HepG2 (cell line): ENCODE results near the gene CNPY4. TPM values are rescaled to one million over a fixed set of nuclear protein-coding genes. Genes with fewer than 3 reads are reported as not detected.
A peak's percentile ranks its signal among the peaks of the same experiment; 100 is the strongest.

Source experiments
- ARNT ChIP-seq: fragments of 450-650 bp; IDR thresholded peaks from 2 replicates; pipeline ENCODE4 v1.6.1; 2017
- CCAR2 ChIP-seq: fragments of 200-400 bp; formaldehyde crosslinking; optimal IDR thresholded peaks from 2 replicates; pipeline ENCODE3; 2018; ENCODE audit warnings: low read depth, mild to moderate bottlenecking, low read length, moderate library complexity
- CHD4 ChIP-seq: fragments of 200-600 bp; sonication (generic); IDR thresholded peaks from 2 replicates; pipeline ENCODE4 v1.7.0; 2017; ENCODE audit warnings: mild to moderate bottlenecking, low read length, borderline replicate concordance
- CREB1 ChIP-seq, 2 experiments: fragments of 450-650 bp in 1 of 2; IDR thresholded peaks; 2 replicates each; pipeline ENCODE4 v1.6.1; 2016 to 2017; ENCODE audit warnings: control low read depth in 1 of 2, mild to moderate bottlenecking in 1 of 2, missing compliant biosample characterization in 1 of 2, missing genetic modification characterization in 1 of 2
- DNMT1 ChIP-seq: sonication (generic); formaldehyde crosslinking; IDR thresholded peaks from 2 replicates; pipeline ENCODE4 v1.5.1; 2020; ENCODE audit warnings: mild to moderate bottlenecking, missing genetic modification reagents
- FOXA1 ChIP-seq, 2 experiments: fragments of 450-650 bp in 1 of 2; sonication (generic) in 1 of 2; formaldehyde crosslinking in 1 of 2; IDR thresholded peaks; 2 replicates each; pipeline versions ENCODE4 v1.4.0 to v1.6.1; 2016 to 2020; ENCODE audit warnings: missing genetic modification reagents in 1 of 2
- HOXA3 ChIP-seq: sonication (generic); formaldehyde crosslinking; IDR thresholded peaks from 2 replicates; pipeline ENCODE4 v1.5.0; 2020; ENCODE audit warnings: missing genetic modification reagents
- HOXA7 ChIP-seq: sonication (generic); formaldehyde crosslinking; IDR thresholded peaks from 2 replicates; pipeline ENCODE4 v1.8.1; 2022; ENCODE audit warnings: mild to moderate bottlenecking, missing genetic modification reagents, moderate library complexity
- PHF5A ChIP-seq: IDR thresholded peaks from one replicate; pipeline ENCODE4 v1.6.1; 2018; ENCODE audit warnings: low read depth, missing genetic modification reagents; ENCODE audit not compliant: unreplicated experiment
- PLRG1 ChIP-seq: fragments of 450-650 bp; conservative IDR thresholded peaks from 2 replicates; pipeline ENCODE4 v1.6.1; 2016
- POLR2AphosphoS2 ChIP-seq: IDR thresholded peaks from 2 replicates; pipeline ENCODE4 v1.6.1; 2011; ENCODE audit warnings: low read depth, low read length, improper control_type of control experiment
- RXRA ChIP-seq: sonication (generic); formaldehyde crosslinking; IDR thresholded peaks from 2 replicates; pipeline ENCODE4 v1.5.1; 2020; ENCODE audit warnings: missing genetic modification reagents
- SIX1 ChIP-seq: sonication (generic); formaldehyde crosslinking; IDR thresholded peaks from 2 replicates; pipeline ENCODE4 v1.4.0; 2020; ENCODE audit warnings: missing genetic modification reagents, borderline replicate concordance
- ZFP82 ChIP-seq: sonication (generic); formaldehyde crosslinking; IDR thresholded peaks from 2 replicates; pipeline ENCODE4 v1.5.1; 2020; ENCODE audit warnings: mild to moderate bottlenecking, missing genetic modification reagents, borderline replicate concordance
- ZNF160 ChIP-seq: sonication (generic); formaldehyde crosslinking; IDR thresholded peaks from 2 replicates; pipeline ENCODE4 v1.8.0; 2022; ENCODE audit warnings: mild to moderate bottlenecking, inconsistent platforms, missing genetic modification reagents
- ZNF296 ChIP-seq: sonication (generic); formaldehyde crosslinking; conservative IDR thresholded peaks from 2 replicates; pipeline ENCODE4 v1.5.0; 2020; ENCODE audit warnings: mild to moderate bottlenecking, missing genetic modification reagents
- ZNF407 ChIP-seq: sonication (generic); formaldehyde crosslinking; IDR thresholded peaks from one replicate; pipeline ENCODE4 v1.5.1; 2020; ENCODE audit warnings: mild to moderate bottlenecking, missing genetic modification reagents; ENCODE audit errors: not compliant biosample characterization
- ZNF746 ChIP-seq: sonication (generic); formaldehyde crosslinking; IDR thresholded peaks from 2 replicates; pipeline ENCODE4 v1.8.0; 2022; ENCODE audit warnings: mild to moderate bottlenecking, missing genetic modification reagents
- ZNF747 ChIP-seq: sonication (generic); formaldehyde crosslinking; IDR thresholded peaks from 2 replicates; pipeline ENCODE4 v1.8.1; 2023; ENCODE audit warnings: missing genetic modification reagents, mild to moderate bottlenecking, borderline replicate concordance
- ZNF75D ChIP-seq: sonication (generic); formaldehyde crosslinking; IDR thresholded peaks from 2 replicates; pipeline ENCODE4 v1.8.1; 2023; ENCODE audit warnings: missing genetic modification reagents, mild to moderate bottlenecking, borderline replicate concordance
- ZNF777 ChIP-seq: sonication (generic); formaldehyde crosslinking; IDR thresholded peaks from 2 replicates; pipeline ENCODE4 v1.4.0; 2020; ENCODE audit warnings: missing genetic modification reagents
- polyA plus RNA-seq, 8 experiments: library from polyadenylated mRNA; depleted of rRNA in 3 of 8; stranded (reverse) in 7 of 8; unstranded in 1 of 8; fragments of >200 nt; fragmentation: Illumina TruSeq in 4 of 8; extraction: Trizol in 4 of 8; gene quantifications; 2 replicates each; pipeline versions ENCODE4 v1.2.1 to v1.2.3, GENCODE V29; 2011 to 2016; ENCODE audit warnings: low read depth in 4 of 8, missing spikeins in 1 of 8, mixed read lengths in 1 of 8; ENCODE audit not compliant: insufficient read depth in 1 of 8
- total RNA-seq, 5 experiments: library from RNA; depleted of rRNA; stranded (reverse); fragments of >200 nt; fragmentation: Illumina TruSeq; extraction: Trizol; gene quantifications; 2 replicates each; pipeline ENCODE4 v1.2.3, GENCODE V29; 2016; ENCODE audit warnings: low read depth in 1 of 5
- TF ChIP-seq, protein P1 (sequence below): sonication (generic); formaldehyde crosslinking; IDR thresholded peaks from 2 replicates; pipeline ENCODE4 v1.9.0; 2021; ENCODE audit warnings: missing genetic modification reagents, borderline replicate concordance

The CNPY4 gene
- total and polyA plus RNA-seq, 2 of the 13 experiments (the other 11 are each of a cell fraction or from before 2014, with no cell fraction given): 6.2 to 12.7 TPM

DNA sequence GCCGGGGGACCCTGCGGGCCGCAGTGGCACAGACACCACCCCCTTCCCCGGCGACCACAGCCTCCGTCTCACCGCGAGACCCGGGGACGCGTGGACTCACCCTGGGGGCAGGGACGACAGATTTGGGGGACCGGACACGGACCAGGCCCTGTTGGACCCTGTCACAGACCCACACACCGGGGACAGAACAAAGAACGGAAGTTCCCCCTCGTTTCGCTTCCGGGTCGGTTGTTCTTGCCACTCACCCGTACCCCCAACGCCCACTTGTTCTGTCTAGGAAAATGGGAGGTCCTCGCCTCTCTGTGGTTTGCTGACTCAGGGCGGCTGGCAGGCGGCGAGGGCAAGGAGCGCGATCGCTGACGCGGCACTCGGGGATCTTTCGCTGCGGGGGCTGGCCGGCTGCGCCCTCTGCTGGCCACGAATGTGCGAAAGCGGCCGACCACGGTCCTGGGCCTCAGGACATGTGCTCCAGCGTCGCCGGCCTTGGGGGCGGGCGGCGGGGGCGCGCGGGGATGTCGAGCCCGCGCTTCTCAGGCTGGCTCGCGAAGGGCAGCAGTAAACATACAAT lies 37.8 kb upstream of the CNPY4 start, which contains the start of gene ZNF3 (continued):
- TF ChIP-seq ZNF296 (CRISPR knock-in tag) (no peak), PLRG1 (no peak), ZNF160 (peak; percentile 70; the same call in 1 of the 2 replicates), PHF5A (CRISPR knock-in tag) (peak; percentile 95), ZNF777 (CRISPR knock-in tag) (no peak; the same call in 1 of the 2 replicates), HOXA7 (CRISPR knock-in tag) (no peak), ZNF75D (CRISPR knock-in tag) (0 out of 2 replicates have a peak, but pooled peaks have one; percentile 39), DNMT1 (CRISPR knock-in tag) (0 out of 2 replicates have a peak, but pooled peaks have one; percentile 21), ZNF407 (CRISPR knock-in tag) (peak; percentile 66), HOXA3 (CRISPR knock-in tag) (peak; percentile 94), CCAR2 (no peak), ARNT (no peak), CHD4 (no peak), ZNF747 (CRISPR knock-in tag) (peak; percentile 92; the same call in 1 of the 2 replicates), SIX1 (CRISPR knock-in tag) (peak; percentile 44; the same call in 1 of the 2 replicates), RXRA (CRISPR knock-in tag) (peak; percentile 84), ZFP82 (CRISPR knock-in tag) (peak; percentile 90), ZNF746 (CRISPR knock-in tag) (peak; percentile 67), CREB1 (IDR thresholded peaks at IDR 0.05) (peak; percentile 85), CREB1 (CRISPR knock-in tag; IDR thresholded peaks at IDR 0.05) (peak; percentile 78), POLR2AphosphoS2 (peak; percentile 82; the same call in 1 of the 2 replicates), FOXA1 (IDR thresholded peaks at IDR 0.05) (no peak), FOXA1 (CRISPR knock-in tag; IDR thresholded peaks at IDR 0.05) (peak; percentile 5)
- TF ChIP-seq, protein P1, sequence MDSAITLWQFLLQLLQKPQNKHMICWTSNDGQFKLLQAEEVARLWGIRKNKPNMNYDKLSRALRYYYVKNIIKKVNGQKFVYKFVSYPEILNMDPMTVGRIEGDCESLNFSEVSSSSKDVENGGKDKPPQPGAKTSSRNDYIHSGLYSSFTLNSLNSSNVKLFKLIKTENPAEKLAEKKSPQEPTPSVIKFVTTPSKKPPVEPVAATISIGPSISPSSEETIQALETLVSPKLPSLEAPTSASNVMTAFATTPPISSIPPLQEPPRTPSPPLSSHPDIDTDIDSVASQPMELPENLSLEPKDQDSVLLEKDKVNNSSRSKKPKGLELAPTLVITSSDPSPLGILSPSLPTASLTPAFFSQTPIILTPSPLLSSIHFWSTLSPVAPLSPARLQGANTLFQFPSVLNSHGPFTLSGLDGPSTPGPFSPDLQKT (CRISPR knock-in tag): no peak
